H1 (cell line): ENCODE data around the gene ZRANB2. TPM values are rescaled to one million over a fixed set of nuclear protein-coding genes. Genes with fewer than 3 reads are reported as not detected.

ENCODE experiments used
- CTCF ChIA-PET: fragments of 300-600 bp; sonication (Branson Sonifier 250); formaldehyde crosslinking; loops from one replicate; lab custom pipeline; 2021; ENCODE audit not compliant: partially characterized antibody; lab: Charles Lee
- POLR2A ChIA-PET: fragments of 300-600 bp; sonication (Branson Sonifier 250); formaldehyde crosslinking; loops from one replicate; lab custom pipeline; 2021; ENCODE audit warnings: inconsistent platforms; ENCODE audit not compliant: partially characterized antibody; lab: Charles Lee
- DNase-seq, 2 experiments: peaks; one replicate each; pipeline versions ENCODE4 v3.0.0 to v3.0.0-alpha.2; 2010 to 2022; ENCODE audit warnings: low spot score in 2 of 2, low read depth in 1 of 2, mixed read lengths in 1 of 2
- FAIRE-seq: peaks from 2 replicates; lab custom pipeline; 2011; peaks lifted over from hg19 to GRCh38; lab: Jason Lieb, UNC
- H2AFZ ChIP-seq: 2 replicates; pipeline ENCODE4 v1.8.1; 2012; ENCODE audit warnings: low read length, inconsistent platforms
- H2AK5ac ChIP-seq: 2 replicates; pipeline ENCODE4 v1.6.1; 2013; ENCODE audit warnings: low read depth, low read length
- H2BK120ac ChIP-seq: replicated peaks from 2 replicates; pipeline ENCODE3; 2013; ENCODE audit warnings: low read depth, low read length, inconsistent platforms
- H2BK12ac ChIP-seq: 2 replicates; pipeline ENCODE4 v1.6.1; 2013; ENCODE audit warnings: low read depth, low read length
- H2BK15ac ChIP-seq: 2 replicates; pipeline ENCODE4 v1.6.1; 2013; ENCODE audit warnings: low read length
- H2BK20ac ChIP-seq: 2 replicates; pipeline ENCODE4 v1.6.1; 2013; ENCODE audit warnings: low read length
- H2BK5ac ChIP-seq: 2 replicates; pipeline ENCODE4 v1.6.1; 2013; ENCODE audit warnings: low read depth, low read length
- H3K14ac ChIP-seq: 2 replicates; pipeline ENCODE4 v1.6.1; 2013; ENCODE audit warnings: inconsistent platforms; ENCODE audit not compliant: insufficient read length
- H3K18ac ChIP-seq: 2 replicates; pipeline ENCODE4 v1.6.1; 2013; ENCODE audit warnings: low read length; ENCODE audit errors: extremely low read depth
- H3K23ac ChIP-seq: 2 replicates; pipeline ENCODE4 v1.6.1; 2013; ENCODE audit warnings: inconsistent platforms; ENCODE audit not compliant: insufficient read length
- H3K23me2 ChIP-seq: 2 replicates; pipeline ENCODE4 v1.6.1; 2013; ENCODE audit warnings: low read depth, low read length
- H3K27ac ChIP-seq: 2 replicates; pipeline ENCODE4 v1.6.1; 2011; ENCODE audit warnings: low read depth, low read length, inconsistent platforms
- H3K27me3 ChIP-seq, 4 experiments: replicated peaks in 1 of 4; 1 replicate in 1 of 4; 2 replicates in 3 of 4; pipeline versions ENCODE4 v1.6.1 to v1.8.1; 2011 to 2013; ENCODE audit warnings: low read length in 3 of 4, mild to moderate bottlenecking in 3 of 4, inconsistent platforms in 2 of 4, mixed read lengths in 2 of 4, moderate library complexity in 1 of 4; ENCODE audit not compliant: control insufficient read depth in 3 of 4, insufficient read depth in 3 of 4; ENCODE audit errors: extremely low read depth in 1 of 4
- H3K36me3 ChIP-seq, 4 experiments: 2 replicates each; pipeline versions ENCODE4 v1.6.1 to v1.8.1; 2011 to 2013; ENCODE audit warnings: mild to moderate bottlenecking in 4 of 4, low read length in 3 of 4, moderate library complexity in 2 of 4, control low read depth in 1 of 4, inconsistent platforms in 1 of 4; ENCODE audit not compliant: insufficient read depth in 4 of 4, control insufficient read depth in 2 of 4
- H3K4ac ChIP-seq: replicated peaks from 2 replicates; pipeline ENCODE3; 2013; ENCODE audit warnings: low read length, low read depth, mixed read lengths, inconsistent platforms; ENCODE audit not compliant: insufficient read length
- H3K4me1 ChIP-seq, 4 experiments: replicated peaks in 1 of 4; 1 replicate in 1 of 4; 2 replicates in 3 of 4; pipeline versions ENCODE4 v1.6.1 to v1.8.1; 2011 to 2013; ENCODE audit warnings: low read length in 3 of 4, inconsistent platforms in 2 of 4, mixed read lengths in 1 of 4; ENCODE audit not compliant: insufficient read depth in 4 of 4, control insufficient read depth in 3 of 4
- H3K4me2 ChIP-seq, 2 experiments: 2 replicates each; pipeline versions ENCODE4 v1.6.1 to v1.8.1; 2011 to 2013; ENCODE audit warnings: low read depth in 2 of 2, low read length in 2 of 2, control low read depth in 1 of 2, inconsistent platforms in 1 of 2, mild to moderate bottlenecking in 1 of 2; ENCODE audit not compliant: insufficient read depth in 1 of 2
- H3K4me3 ChIP-seq, 4 experiments: fragments of 200-600, 300-600 bp in 1 of 4; sonication (generic), shearing (Covaris generic), sonication (Bioruptor Twin) in 1 of 4; 2 replicates each; pipeline versions ENCODE4 v1.5.1 to v1.8.1; 2011 to 2016; ENCODE audit warnings: low read length in 4 of 4, low read depth in 3 of 4, control low read depth in 2 of 4, inconsistent platforms in 2 of 4, mild to moderate bottlenecking in 2 of 4, mixed read lengths in 1 of 4, moderate library complexity in 1 of 4; ENCODE audit not compliant: insufficient read depth in 2 of 4; ENCODE audit errors: extremely low read depth in 1 of 4
- H3K56ac ChIP-seq: replicated peaks from 2 replicates; pipeline ENCODE3; 2013; ENCODE audit warnings: low read depth, mild to moderate bottlenecking, mixed read lengths, low read length, inconsistent platforms; ENCODE audit not compliant: insufficient read length
- H3K79me1 ChIP-seq: 2 replicates; pipeline ENCODE4 v1.6.1; 2013; ENCODE audit warnings: low read depth, low read length, control low read depth
- H3K79me2 ChIP-seq, 2 experiments: 2 replicates each; pipeline versions ENCODE4 v1.6.1 to v1.8.1; 2012 to 2013; ENCODE audit warnings: low read length in 2 of 2, mild to moderate bottlenecking in 2 of 2, inconsistent platforms in 1 of 2; ENCODE audit not compliant: insufficient read depth in 2 of 2, control insufficient read depth in 1 of 2
- H3K9ac ChIP-seq, 4 experiments: replicated peaks in 1 of 4; 1 replicate in 1 of 4; 2 replicates in 3 of 4; pipeline versions ENCODE4 v1.6.1 to v1.8.1; 2011 to 2013; ENCODE audit warnings: low read depth in 3 of 4, low read length in 3 of 4, control low read depth in 2 of 4, mild to moderate bottlenecking in 2 of 4, moderate library complexity in 2 of 4, inconsistent platforms in 1 of 4; ENCODE audit errors: extremely low read depth in 1 of 4
- H3K9me3 ChIP-seq, 2 experiments: 2 replicates each; pipeline versions ENCODE4 v1.6.1 to v1.8.1; 2012 to 2013; ENCODE audit warnings: mild to moderate bottlenecking in 2 of 2, moderate library complexity in 2 of 2, control low read depth in 1 of 2, inconsistent platforms in 1 of 2, low read depth in 1 of 2, low read length in 1 of 2, mixed read lengths in 1 of 2; ENCODE audit not compliant: insufficient read depth in 2 of 2
- H4K20me1 ChIP-seq, 2 experiments: replicated peaks in 1 of 2; 2 replicates each; pipeline versions ENCODE3 to v1.8.1; 2011 to 2013; ENCODE audit warnings: inconsistent platforms in 2 of 2, low read length in 2 of 2, mild to moderate bottlenecking in 1 of 2; ENCODE audit not compliant: insufficient read depth in 2 of 2, control insufficient read depth in 1 of 2
- H4K5ac ChIP-seq: 2 replicates; pipeline ENCODE4 v1.6.1; 2013; ENCODE audit warnings: low read length, low read depth, mixed read lengths, inconsistent platforms; ENCODE audit not compliant: insufficient read length
- H4K8ac ChIP-seq: 2 replicates; pipeline ENCODE4 v1.8.0; 2013; ENCODE audit warnings: mild to moderate bottlenecking, moderate library complexity, low read length, inconsistent platforms; ENCODE audit not compliant: insufficient read depth; ENCODE audit errors: extremely low read depth
- H4K91ac ChIP-seq: replicated peaks from 2 replicates; pipeline ENCODE3; 2013; ENCODE audit warnings: low read length, mixed read lengths, inconsistent platforms; ENCODE audit not compliant: insufficient read length
- CEBPB ChIP-seq: IDR thresholded peaks from 2 replicates; pipeline ENCODE4 v1.6.1; 2012; ENCODE audit warnings: low read depth, low read length
- E2F6 ChIP-seq: IDR thresholded peaks from 2 replicates; pipeline ENCODE4 v1.6.1; 2012; ENCODE audit warnings: inconsistent platforms
- EGR1 ChIP-seq: IDR thresholded peaks from 2 replicates; pipeline ENCODE4 v1.6.1; 2011; ENCODE audit warnings: low read depth, low read length, borderline replicate concordance
- KDM5A ChIP-seq: fragments of 200-600 bp; IDR thresholded peaks from 2 replicates; pipeline ENCODE4 v1.7.1; 2012; ENCODE audit warnings: mild to moderate bottlenecking, low read length, inconsistent platforms, mixed read lengths
- MAFK ChIP-seq: IDR thresholded peaks from 2 replicates; pipeline ENCODE4 v1.6.1; 2012; ENCODE audit warnings: low read depth, mild to moderate bottlenecking, improper control_type of control experiment, low read length
- MAX ChIP-seq: IDR thresholded peaks from 2 replicates; pipeline ENCODE4 v1.6.1; 2012; ENCODE audit warnings: inconsistent platforms
- SAP30 ChIP-seq: fragments of 300-600 bp; sonication (generic); IDR thresholded peaks from 2 replicates; pipeline ENCODE4 v1.7.1; 2012; ENCODE audit warnings: low read length, moderate library complexity, mild to moderate bottlenecking, inconsistent platforms; ENCODE audit not compliant: insufficient read depth, insufficient replicate concordance
- polyA plus RNA-seq, 7 experiments: library from polyadenylated mRNA; depleted of rRNA in 3 of 7; stranded (reverse) in 5 of 7; unstranded in 2 of 7; fragments of >200 nt in 5 of 7; fragments of 200-250 nt in 2 of 7; gene quantifications; 1 replicate in 5 of 7; 2 replicates in 1 of 7; 4 replicates in 1 of 7; pipeline versions ENCODE4 v1.2.1 to v1.2.3, GENCODE V29; 2011 to 2013; ENCODE audit warnings: missing spikeins in 2 of 7, mixed read lengths in 2 of 7
- total RNA-seq: library from RNA; stranded (reverse); fragmentation: NEBNext Ultra II Directional; extraction: Animal tissue kit (Norgen Biotek cat#: 25700); gene quantifications from 2 replicates; pipeline ENCODE4 v1.2.1, GENCODE V29; 2021

The ZRANB2 gene
- total and polyA plus RNA-seq, 2 of the 8 experiments (the other 6 are each of a cell fraction or from before 2014, with no cell fraction given): 35.8 to 103 TPM

- Histone ChIP-seq H3K23me2 (no peaks in the 10 kb centered on the region; the same call in 1 of the 2 replicates), H4K8ac (no peak overlapping the region), H3K27ac (no peak overlapping the region), H4K5ac (no peak overlapping the region), H3K9me3 (no peaks in the 10 kb centered on the region), H3K79me2 (no peaks in the 10 kb centered on the region), H2BK20ac (no peak overlapping the region), H3K4ac (no peak overlapping the region), H2BK5ac (no peak overlapping the region), H2BK15ac (no peak overlapping the region), H3K4me1 (no peaks in the 10 kb centered on the region), H3K27me3 (no peaks in the 10 kb centered on the region), H4K91ac (no peak overlapping the region), H3K4me2 (no peak overlapping the region), H3K36me3 (no peaks in the 10 kb centered on the region), H3K79me1 (no peaks in the 10 kb centered on the region), H2AFZ (no peak overlapping the region), H2BK12ac (no peak overlapping the region), H2AK5ac (no peak overlapping the region), H2BK120ac (no peak overlapping the region), H3K14ac (no peak overlapping the region), H3K4me3 (no peak overlapping the region), H3K18ac (no peak overlapping the region), H3K9ac (no peak overlapping the region), H3K23ac (no peak overlapping the region), H4K20me1 (no peaks in the 10 kb centered on the region), H3K56ac (no peak overlapping the region)
- CTCF ChIA-PET: interaction anchor here (0.6 to 1.2 kb wide), 2 partner anchors 74 to 267 kb away, joined by 3 read pairs; no protein-coding TSS in a partner anchor
- FAIRE-seq (no peak), DNase-seq (no peak)
- POLR2A ChIA-PET: no interaction called here
- TF ChIP-seq EGR1 (no peak), CEBPB (no peak), SAP30 (no peak), E2F6 (no peak), KDM5A (no peak), MAFK (no peak), MAX (no peak)
Measured at GRCh38 chr1:71039661-71040262, 41.1 kb downstream of the ZRANB2 start.
